Small intestine (tissue), 7 donors: Measurements from ENCODE around the gene ELK3. TPM values are rescaled to one million over a fixed set of nuclear protein-coding genes. Genes with fewer than 3 reads are reported as not detected.
A peak's percentile ranks its signal among the peaks of the same experiment; 100 is the strongest.

Experiments used
- DNase-seq, 2 donors: peaks; one replicate each; pipeline versions ENCODE4 v3.0.0 to v3.0.0-alpha.2; 2013
- FAIRE-seq: peaks from 2 replicates; lab custom pipeline; 2012; peaks lifted over from hg19 to GRCh38; lab: Jason Lieb, UNC
- H3K27ac ChIP-seq, 3 donors: one replicate each; pipeline ENCODE4 v1.5.1; 2013; ENCODE audit warnings: low read length in 2 of 3, mild to moderate bottlenecking in 2 of 3, control low read depth in 1 of 3, inconsistent platforms in 1 of 3, low read depth in 1 of 3, moderate library complexity in 1 of 3
- H3K27me3 ChIP-seq, 3 donors: one replicate each; pipeline ENCODE4 v1.6.1; 2013; ENCODE audit warnings: low read length in 3 of 3, inconsistent platforms in 1 of 3; ENCODE audit not compliant: control insufficient read depth in 3 of 3, insufficient read depth in 3 of 3
- H3K36me3 ChIP-seq, 3 donors: one replicate each; pipeline ENCODE4 v1.6.1; 2013; ENCODE audit warnings: low read length in 3 of 3, inconsistent platforms in 1 of 3, low read depth in 1 of 3, mild to moderate bottlenecking in 1 of 3, moderate library complexity in 1 of 3; ENCODE audit not compliant: control insufficient read depth in 3 of 3, insufficient read depth in 2 of 3
- H3K4me1 ChIP-seq, 3 donors: one replicate each; pipeline ENCODE4 v1.6.1; 2013; ENCODE audit warnings: low read length in 2 of 3, inconsistent platforms in 1 of 3, low read depth in 1 of 3, mild to moderate bottlenecking in 1 of 3, moderate library complexity in 1 of 3; ENCODE audit not compliant: control insufficient read depth in 3 of 3, insufficient read depth in 2 of 3
- H3K4me3 ChIP-seq, 3 donors: one replicate each; pipeline ENCODE4 v1.5.1; 2013; ENCODE audit warnings: low read length in 3 of 3, control low read depth in 1 of 3, inconsistent platforms in 1 of 3, low read depth in 1 of 3, mild to moderate bottlenecking in 1 of 3, moderate library complexity in 1 of 3
- H3K9me3 ChIP-seq, 2 donors: one replicate each; pipeline ENCODE4 v1.6.1; 2013; ENCODE audit warnings: low read depth in 1 of 2, low read length in 1 of 2; ENCODE audit not compliant: control insufficient read depth in 2 of 2, insufficient read depth in 1 of 2
- WGBS, 3 donors: extraction: QIAGEN DNeasy Blood & Tissue Kit; methylation state at CpG; one replicate each; pipeline ENCODE4 v1.1.7; 2013; 5-methylcytosine and 5-hydroxymethylcytosine counted together
- polyA plus RNA-seq, 4 donors: library from polyadenylated mRNA; stranded (reverse) in 3 of 4; unstranded in 1 of 4; fragments of 200-250 nt in 3 of 4; fragments of 120-200 nt in 1 of 4; gene quantifications; one replicate each; pipeline versions ENCODE4 v1.2.1 to v1.2.3, GENCODE V29; 2013
- donor health status: healthy with polysubstance abuse.
- donor health status: control.
- donor health status: control.
- donor health status: Bipolar disorder and iron deficiency.
- donor health status: healthy.

Gene ELK3
- polyA plus RNA-seq, 4 donors: 0.67 to 15.9 (median 10.8) TPM

- Histone ChIP-seq H3K9me3 (no peaks in the 10 kb centered on the region), H3K36me3 (peaks cover 0 to 16% (median 0%) of the 10 kb centered on the region in 3 donors), H3K4me3 (no peak overlapping the region), H3K4me1 (peaks cover 0 to 19% (median 3%) of the 10 kb centered on the region in 3 donors), H3K27ac (peak overlapping the region in 1 of 3 donors; percentile 89), H3K27me3 (no peaks in the 10 kb centered on the region)
- FAIRE-seq: no peak
- peak; percentile 37 to 44 for DNase-seq
- 44 to 78% (median 58%) methylated on average over 9 of the region's 9 CpGs for WGBS, 3 donors
Measured at GRCh38 chr12:96241846-96242256, 47.7 kb downstream of the ELK3 start.

GRCh38 chr12:96242597-96242996 lies 48.4 kb downstream of the ELK3 start:
- no peaks in the 10 kb centered on the region for H3K27me3 ChIP-seq
- H3K4me1 ChIP-seq: peaks cover 0 to 14% (median 3%) of the 10 kb centered on the region in 3 donors
- no peaks in the 10 kb centered on the region for H3K9me3 ChIP-seq
- 64 to 79% (median 66%) methylated on average over 12 of the region's 12 CpGs for WGBS, 3 donors
- H3K27ac ChIP-seq: peak overlapping the region in 1 of 3 donors; percentile 84
- peaks cover 0 to 18% (median 1%) of the 10 kb centered on the region in 3 donors for H3K36me3 ChIP-seq
- FAIRE-seq (no peak), DNase-seq (peak in 1 of 2 donors; percentile 36)
- no peak overlapping the region for H3K4me3 ChIP-seq

GRCh38 chr12:96244826-96245225 lies 50.7 kb downstream of the ELK3 start:
- peak overlapping the region in 1 of 3 donors; percentile 15 for H3K27ac ChIP-seq
- H3K4me1 ChIP-seq: peaks cover 0 to 4% (median 3%) of the 10 kb centered on the region in 3 donors
- no peak for DNase-seq
- H3K4me3 ChIP-seq: no peak overlapping the region
- WGBS, 3 donors: 88 to 89% (median 89%) methylated on average over 13 of the region's 13 CpGs
- no peaks in the 10 kb centered on the region for H3K27me3 ChIP-seq
- peaks cover 0 to 35% (median 6%) of the 10 kb centered on the region in 3 donors for H3K36me3 ChIP-seq
- no peaks in the 10 kb centered on the region for H3K9me3 ChIP-seq
- no peak for FAIRE-seq

GRCh38 chr12:96246926-96247505 lies 52.8 kb downstream of the ELK3 start:
- WGBS, 3 donors: 96 to 97% (median 97%) methylated on average over 36 of the region's 36 CpGs
- DNase-seq (no peak), FAIRE-seq (no peak)
- Histone ChIP-seq H3K9me3 (no peaks in the 10 kb centered on the region), H3K27ac (no peak overlapping the region), H3K27me3 (no peaks in the 10 kb centered on the region), H3K36me3 (peaks cover 0 to 38% (median 6%) of the 10 kb centered on the region in 3 donors), H3K4me3 (no peak overlapping the region), H3K4me1 (peaks cover 0 to 3% (median 0%) of the 10 kb centered on the region in 3 donors)

GRCh38 chr12:96247563-96247962 lies 53.4 kb downstream of the ELK3 start:
- H3K4me3 ChIP-seq: no peak overlapping the region
- H3K4me1 ChIP-seq: peaks cover 0 to 3% (median 0%) of the 10 kb centered on the region in 3 donors
- FAIRE-seq (no peak), DNase-seq (no peak)
- H3K36me3 ChIP-seq: peaks cover 0 to 37% (median 6%) of the 10 kb centered on the region in 3 donors
- WGBS, 3 donors: 88 to 90% (median 89%) methylated on average over 13 of the region's 13 CpGs
- H3K9me3 ChIP-seq: no peaks in the 10 kb centered on the region
- H3K27ac ChIP-seq: no peak overlapping the region
- H3K27me3 ChIP-seq: no peaks in the 10 kb centered on the region

GRCh38 chr12:96248136-96248931 lies 54.2 kb downstream of the ELK3 start:
- no peak overlapping the region for H3K4me3 ChIP-seq
- H3K4me1 ChIP-seq: no peaks in the 10 kb centered on the region
- H3K36me3 ChIP-seq: peaks cover 0 to 37% (median 6%) of the 10 kb centered on the region in 3 donors
- H3K27ac ChIP-seq: no peak overlapping the region
- no peaks in the 10 kb centered on the region for H3K9me3 ChIP-seq
- FAIRE-seq (no peak), DNase-seq (no peak)
- no peaks in the 10 kb centered on the region for H3K27me3 ChIP-seq
- WGBS, 3 donors: 89 to 91% (median 90%) methylated on average over 17 of the region's 17 CpGs

- H3K27ac ChIP-seq: peak overlapping the region in 1 of 3 donors; percentile 35
- FAIRE-seq (no peak), DNase-seq (no peak)
- no peaks in the 10 kb centered on the region for H3K9me3 ChIP-seq
- H3K27me3 ChIP-seq: no peaks in the 10 kb centered on the region
- 78 to 93% (median 89%) methylated on average over 16 of the region's 16 CpGs for WGBS, 3 donors
- no peak overlapping the region for H3K4me3 ChIP-seq
- peaks cover 0 to 1% (median 0%) of the 10 kb centered on the region in 3 donors for H3K4me1 ChIP-seq
- H3K36me3 ChIP-seq: peaks cover 0 to 37% (median 6%) of the 10 kb centered on the region in 3 donors
Measured at GRCh38 chr12:96249196-96250118, 55.3 kb downstream of the ELK3 start.
